HuH-7.5 (cell line): ENCODE data around the gene SMYD4.
"Not testable (repeated sequence)": the region's sequence is repeated elsewhere in the genome, so short reads cannot be mapped to it uniquely, and the experiment has no call there.

Experiments used
- DNase-seq: peaks from one replicate; pipeline ENCODE4 v3.0.0; 2011; ENCODE audit warnings: low spot score

SMYD4 gene

GRCh38 chr17:1755827-1756262, 73.9 kb downstream of the SMYD4 start:
- no peak for DNase-seq

DNA sequence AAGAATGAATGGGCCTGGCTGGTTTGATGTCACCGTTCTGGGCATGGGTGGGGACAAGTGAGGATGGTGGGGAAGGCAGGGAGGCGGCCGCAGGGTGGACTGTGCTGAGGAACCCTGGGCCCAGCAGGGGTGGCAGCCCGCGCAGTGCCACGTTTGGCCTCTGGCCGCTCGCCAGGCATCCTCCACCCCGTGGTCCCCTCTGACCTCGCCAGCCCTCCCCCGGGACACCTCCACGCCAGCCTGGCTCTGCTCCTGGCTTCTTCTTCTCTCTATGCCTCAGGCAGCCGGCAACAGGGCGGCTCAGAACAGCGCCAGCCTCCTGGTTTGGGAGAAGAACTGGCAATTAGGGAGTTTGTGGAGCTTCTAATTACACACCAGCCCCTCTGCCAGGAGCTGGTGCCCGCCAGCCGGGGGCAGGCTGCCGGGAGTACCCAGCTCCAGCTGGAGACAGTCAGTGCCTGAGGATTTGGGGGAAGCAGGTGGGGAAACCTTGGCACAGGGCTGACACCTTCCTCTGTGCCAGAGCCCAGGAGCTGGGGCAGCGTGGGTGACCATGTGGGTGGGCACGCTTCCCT, 74.4 kb downstream of the SMYD4 start:
- no peak for DNase-seq

DNA sequence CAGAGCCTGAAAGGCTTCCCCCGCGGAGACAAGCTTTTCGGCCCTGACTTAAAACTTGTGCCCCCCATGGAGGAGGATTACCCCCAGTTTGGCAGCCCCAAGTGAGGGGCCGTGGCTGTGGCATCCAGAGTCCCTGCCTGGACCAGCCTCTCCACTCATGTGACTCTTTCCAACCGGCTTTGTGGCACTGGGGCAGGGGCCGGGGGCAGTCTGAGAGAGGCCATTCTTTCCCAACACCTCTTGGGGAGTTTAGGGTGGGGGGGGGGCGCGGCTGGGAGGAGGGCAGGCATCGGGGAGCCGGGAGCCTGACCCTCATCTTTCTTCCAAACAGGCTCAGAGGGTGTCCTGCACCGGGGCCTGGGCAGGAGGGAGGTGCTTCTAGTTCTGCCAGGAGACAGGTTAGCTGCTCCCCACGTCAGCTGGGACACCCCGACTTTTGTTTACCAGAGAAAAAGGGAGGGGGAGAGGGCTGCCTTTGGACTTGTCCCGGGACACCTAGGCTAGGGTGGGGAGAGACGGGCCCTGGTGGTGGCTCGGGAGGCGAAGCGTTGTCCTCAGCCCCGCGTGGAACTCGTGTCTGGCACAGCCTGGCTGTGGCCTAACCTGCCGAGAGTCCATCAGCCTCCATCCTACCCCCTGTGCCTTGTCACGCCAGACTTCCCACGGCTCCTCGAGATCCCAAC, 75.1 kb downstream of the SMYD4 start:
- DNase-seq: no peak

GRCh38 chr17:1753767-1754429, 75.8 kb downstream of the SMYD4 start:
- DNase-seq: no peak

GRCh38 chr17:1752425-1753262, 77.1 kb downstream of the SMYD4 start:
- DNase-seq: no peak

GRCh38 chr17:1750628-1751027, 79.1 kb downstream of the SMYD4 start:
- no peak for DNase-seq

- DNase-seq: no peak
These were observed 82.6 kb downstream of the SMYD4 start for GRCh38 chr17:1746975-1747543.

GRCh38 chr17:1745513-1746020, 84.1 kb downstream of the SMYD4 start:
- no peak for DNase-seq

- DNase-seq: no peak
These were observed 84.9 kb downstream of the SMYD4 start for GRCh38 chr17:1744551-1745512.

DNA sequence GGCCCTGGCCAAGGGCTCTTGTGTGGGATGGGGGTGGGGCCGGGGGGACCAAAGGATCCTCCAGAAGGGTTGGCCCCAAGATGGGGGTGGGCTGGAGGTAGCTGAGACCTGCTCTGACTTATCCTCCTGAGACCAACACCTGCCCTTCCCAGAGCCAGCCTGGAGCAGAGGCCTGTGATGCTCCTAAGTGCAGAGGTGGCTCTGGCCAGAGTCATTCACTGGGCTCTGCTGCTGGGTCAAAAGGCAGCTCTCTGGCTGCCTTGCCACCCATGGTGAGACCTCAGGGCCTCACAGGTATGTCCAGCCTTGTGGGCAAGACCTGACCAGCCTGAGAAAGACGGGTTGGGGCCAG, 86.6 kb downstream of the SMYD4 start:
- no peak for DNase-seq

- peak; percentile 87 for DNase-seq
These were observed 87.2 kb downstream of the SMYD4 start, which contains the start of gene SERPINF2 for GRCh38 chr17:1742371-1743087. TSS of gene SERPINF2 (plus strand) at chr17:1742871. CDS start at chr17:1744996, 2,125 bp downstream.

- DNase-seq: not testable (repeated sequence)
These were observed 87.8 kb downstream of the SMYD4 start for GRCh38 chr17:1741899-1742298.

DNA sequence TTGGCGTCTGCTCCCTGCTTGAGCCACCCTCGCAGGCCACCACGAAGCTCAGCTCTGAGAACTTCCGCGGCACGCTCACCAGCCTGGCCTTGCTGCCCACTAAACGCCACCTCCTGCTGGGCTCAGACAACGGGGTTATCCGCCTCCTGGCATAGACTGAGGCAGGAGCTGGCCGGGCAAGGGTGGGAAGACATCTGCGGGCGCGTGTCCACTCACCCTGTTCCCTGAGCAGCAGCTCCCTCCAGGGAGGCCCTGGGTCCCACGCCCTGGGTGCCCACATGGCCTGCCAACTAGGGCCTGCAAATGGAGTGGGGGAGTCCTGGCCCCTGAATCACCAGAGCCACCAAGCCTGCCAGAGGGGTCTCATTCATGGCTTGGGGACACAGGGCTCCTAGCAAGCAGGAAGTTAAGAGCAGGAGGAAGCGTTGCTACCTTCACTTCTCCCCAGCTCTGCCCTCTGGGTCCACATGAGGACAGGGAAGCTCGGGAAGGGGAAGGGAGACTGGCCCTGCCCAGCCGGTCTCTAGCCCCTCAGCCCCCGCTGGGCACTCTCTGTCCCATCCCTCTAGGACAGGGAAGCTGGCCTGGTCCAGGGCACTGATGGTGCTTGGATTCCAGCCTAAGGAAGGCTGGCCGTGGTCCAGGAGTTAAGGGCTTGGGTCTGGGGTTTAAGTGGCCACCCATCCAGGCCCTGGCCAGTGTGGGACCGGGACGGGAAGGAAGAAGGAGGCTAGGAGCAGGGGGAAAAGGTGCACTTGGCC, 92.0 kb downstream of the SMYD4 start:
- no peak for DNase-seq

GRCh38 chr17:1736348-1737281, 93.1 kb downstream of the SMYD4 start:
- peak; percentile 97 for DNase-seq

DNA sequence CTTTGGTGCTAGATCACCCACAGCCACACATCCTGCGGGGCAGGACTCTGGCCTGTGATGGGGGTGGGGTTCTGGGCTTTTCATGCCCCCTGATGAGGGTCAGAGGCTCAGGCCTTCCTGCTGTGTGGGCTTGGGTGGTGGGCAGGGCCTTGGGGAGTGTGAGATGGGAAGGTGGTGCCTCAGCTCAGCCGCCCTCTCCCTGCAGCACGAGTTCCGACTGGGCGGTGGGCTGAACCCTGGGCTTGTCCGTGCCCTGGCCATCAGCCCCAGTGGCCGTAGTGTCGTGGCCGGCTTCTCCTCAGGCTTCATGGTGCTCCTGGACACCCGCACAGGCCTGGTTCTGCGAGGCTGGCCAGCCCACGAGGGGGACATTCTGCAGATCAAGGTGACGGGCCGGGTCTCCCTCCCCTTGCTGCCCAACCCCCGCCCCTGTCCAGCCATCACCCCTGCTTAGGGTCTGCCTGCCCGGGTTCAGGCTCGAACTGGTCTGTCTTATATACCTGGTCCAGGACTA, 93.8 kb downstream of the SMYD4 start:
- peak; percentile 46 for DNase-seq

- DNase-seq: no peak
These were observed 94.3 kb downstream of the SMYD4 start for GRCh38 chr17:1735418-1735817.

DNA sequence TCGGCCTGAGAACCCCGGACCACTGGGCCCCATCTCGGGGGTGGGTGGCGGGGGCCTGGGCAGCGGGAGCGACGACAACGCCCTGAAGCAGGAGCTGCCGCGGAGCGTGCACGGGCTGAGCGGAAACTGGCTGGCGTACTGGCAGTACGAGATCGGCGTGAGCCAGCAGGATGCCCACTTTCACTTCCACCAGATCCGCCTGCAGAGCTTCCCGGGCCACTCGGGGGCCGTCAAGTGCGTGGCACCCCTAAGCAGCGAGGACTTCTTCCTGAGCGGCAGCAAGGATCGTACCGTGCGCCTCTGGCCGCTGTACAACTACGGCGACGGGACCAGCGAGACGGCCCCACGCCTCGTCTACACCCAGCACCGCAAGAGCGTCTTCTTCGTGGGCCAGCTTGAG, 95.9 kb downstream of the SMYD4 start:
- no peak for DNase-seq

DNA sequence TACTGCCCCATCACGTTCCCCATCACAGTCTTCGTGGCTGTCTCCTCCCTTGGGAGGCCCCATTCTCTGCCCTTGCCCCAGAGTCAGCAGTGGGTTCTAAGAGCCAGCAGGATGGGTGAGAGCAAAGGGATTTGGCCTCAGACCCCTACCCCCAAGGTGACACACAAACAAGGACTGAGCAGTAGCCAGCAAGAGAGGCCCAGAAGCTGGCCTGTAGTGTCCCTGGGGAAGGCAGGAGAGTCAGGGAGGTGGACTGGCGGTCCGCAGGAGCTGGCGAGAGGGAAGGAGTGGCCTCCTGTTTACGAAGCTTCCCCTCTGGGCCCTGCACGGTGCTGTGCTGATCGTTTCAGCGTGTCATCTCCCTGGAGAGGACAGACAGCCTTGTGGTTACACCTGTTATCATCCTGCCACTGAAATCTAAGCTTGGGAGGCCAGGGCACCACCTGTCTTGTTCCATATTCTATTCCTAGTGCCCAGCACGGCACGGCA, 96.8 kb downstream of the SMYD4 start:
- no peak for DNase-seq
